GM19193 (cell line): Measurements from ENCODE around the gene KCNV2.

Experiments used
- POLR2A ChIP-seq: IDR thresholded peaks from 4 replicates; pipeline ENCODE4 v1.6.1; 2011; ENCODE audit not compliant: insufficient read depth, insufficient read length; ENCODE audit errors: extremely low read depth

The KCNV2 gene

DNA sequence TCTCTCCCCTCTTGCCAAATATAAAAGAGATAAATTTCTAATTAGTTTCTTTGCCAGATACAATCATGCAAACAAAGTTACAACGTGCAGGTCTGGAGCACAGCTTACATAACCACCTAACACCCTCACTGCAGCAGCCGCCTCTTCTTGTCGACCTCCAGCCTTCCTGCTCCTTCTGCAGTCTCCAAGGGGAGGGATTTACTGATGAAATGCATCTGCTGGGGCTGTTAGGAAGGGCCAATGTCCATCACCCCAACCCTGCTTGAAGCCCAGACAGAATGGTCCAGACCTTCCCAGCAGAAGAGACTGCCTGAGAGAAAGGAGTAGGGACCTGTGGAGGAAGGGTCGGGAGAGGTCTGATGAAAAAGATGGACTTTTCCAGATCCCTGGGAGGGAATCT, 15.2 kb downstream of the KCNV2 start:
- no peak for TF ChIP-seq POLR2A

DNA sequence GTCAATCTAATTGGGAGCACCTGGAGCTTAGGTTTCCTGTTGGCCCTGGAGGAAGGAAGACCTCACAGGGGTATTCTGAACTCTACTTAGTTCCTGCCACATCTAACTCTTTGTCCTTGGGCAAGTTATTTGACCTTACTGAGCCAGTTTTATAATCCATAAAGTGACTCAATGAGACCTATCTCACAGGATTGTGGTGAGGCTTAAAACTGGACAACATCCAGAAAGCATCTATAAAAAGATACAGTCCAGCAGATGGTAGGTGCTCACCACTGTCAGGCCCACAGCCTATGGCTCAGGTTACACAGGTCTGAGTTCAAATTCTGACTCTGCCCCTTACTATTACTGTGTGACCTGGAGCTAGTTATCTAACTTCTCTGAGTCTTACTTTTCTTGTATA, 23.3 kb downstream of the KCNV2 start:
- no peak for TF ChIP-seq POLR2A

- TF ChIP-seq POLR2A: no peak
Measured at GRCh38 chr9:2741441-2742158, 24.3 kb downstream of the KCNV2 start.

DNA sequence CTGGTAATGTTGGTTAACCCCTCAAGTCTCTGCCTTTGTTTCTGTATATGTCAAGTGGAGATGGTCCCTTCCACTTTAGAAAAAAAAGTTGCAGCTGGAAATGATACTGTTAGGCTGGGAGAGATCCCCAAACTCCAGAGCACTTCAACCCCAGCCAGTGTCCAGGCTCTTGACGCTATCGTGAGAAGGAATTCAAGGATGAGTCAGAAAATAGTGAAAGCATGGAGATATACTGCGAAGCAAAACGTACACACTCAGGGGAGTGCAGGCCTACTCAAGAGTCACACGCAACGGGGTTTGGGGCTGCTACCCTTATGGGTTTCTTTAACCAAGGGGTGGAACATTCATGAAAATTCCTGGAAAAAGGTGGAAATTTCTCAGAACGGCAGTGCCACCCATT, 24.9 kb downstream of the KCNV2 start:
- TF ChIP-seq POLR2A: no peak

DNA sequence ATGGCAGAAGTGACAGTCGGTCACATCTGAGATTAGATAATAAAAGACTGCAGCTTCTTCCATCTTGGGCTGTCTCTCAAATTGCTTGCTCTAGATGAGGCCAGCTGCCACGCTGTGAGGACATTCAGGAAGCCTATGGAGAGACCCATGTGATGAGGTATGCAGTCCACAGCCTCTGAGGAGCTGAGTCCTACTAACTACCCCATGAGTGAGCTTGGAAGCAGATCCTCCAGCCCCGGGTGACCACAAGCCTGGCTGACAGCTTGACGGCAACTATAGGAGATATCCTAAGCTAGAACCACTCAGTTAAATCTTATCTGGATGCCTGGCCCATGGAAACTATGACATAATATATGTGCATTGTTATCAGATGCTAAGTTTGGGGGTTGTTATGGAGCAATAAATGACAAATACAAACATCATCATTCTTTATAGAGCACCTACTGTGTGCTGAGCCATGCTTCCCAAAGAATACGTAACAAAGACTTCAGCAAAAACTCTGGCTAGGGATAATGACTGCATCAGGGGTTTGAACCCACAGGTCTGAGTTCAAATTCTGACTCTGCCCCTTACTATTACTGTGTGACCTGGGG, 26.7 kb downstream of the KCNV2 start:
- no peak for TF ChIP-seq POLR2A

DNA sequence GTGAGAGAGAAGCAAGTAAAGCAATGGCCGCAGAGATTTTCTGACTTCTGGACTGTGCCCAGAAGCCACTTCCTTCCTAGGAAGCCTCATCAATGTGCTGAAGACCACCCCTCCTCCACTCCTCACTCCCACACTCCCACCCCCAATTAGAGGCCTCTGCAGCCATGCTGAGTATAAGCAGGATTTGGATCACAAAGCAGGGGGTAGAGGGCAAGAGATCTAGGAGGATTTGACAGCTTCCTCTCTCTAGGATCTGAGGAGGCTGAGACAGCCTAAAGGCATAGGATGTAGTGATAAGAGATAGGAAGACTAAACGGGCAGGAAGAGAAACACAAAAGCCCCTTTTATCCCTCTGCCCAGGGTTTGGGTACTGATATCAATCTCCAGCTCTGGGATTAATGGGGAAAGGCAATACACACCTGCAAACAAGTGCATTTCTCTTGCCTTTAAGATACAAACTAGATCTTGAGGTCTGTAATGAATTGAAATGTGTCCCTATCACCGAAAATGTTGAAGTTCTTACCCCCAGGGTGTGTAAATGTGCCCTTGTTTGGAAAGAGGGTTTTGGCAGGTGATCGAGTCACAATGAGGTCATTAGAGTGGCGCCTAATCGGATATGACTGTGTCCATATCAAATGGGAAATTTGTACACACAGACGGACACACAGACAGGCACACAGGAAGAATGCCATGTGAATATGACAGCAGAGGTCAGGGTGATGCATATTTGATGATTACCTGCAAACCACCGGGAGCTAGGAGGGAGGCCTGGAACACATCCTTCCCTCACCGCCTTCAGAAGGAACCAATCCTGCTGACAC, 28.5 kb downstream of the KCNV2 start:
- no peak for TF ChIP-seq POLR2A

DNA sequence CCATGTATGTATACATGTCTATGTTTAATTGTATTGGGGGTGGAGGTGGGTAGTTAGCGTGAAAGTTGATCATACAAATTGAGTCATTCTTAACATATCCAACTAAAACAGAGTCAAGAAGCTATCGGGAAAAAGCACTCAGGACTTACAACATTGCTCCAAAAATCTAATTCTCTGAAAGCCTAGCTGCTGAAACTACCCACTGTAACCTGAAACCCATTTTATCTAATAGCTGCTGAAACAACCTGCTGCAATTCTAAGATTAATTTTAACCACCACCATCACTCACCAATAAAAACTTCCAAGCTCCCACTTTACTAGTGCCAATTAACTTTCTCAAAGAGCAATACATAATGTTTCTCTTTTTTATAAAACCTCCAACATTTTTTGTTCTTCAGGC, 32.2 kb downstream of the KCNV2 start:
- no peak for TF ChIP-seq POLR2A

DNA sequence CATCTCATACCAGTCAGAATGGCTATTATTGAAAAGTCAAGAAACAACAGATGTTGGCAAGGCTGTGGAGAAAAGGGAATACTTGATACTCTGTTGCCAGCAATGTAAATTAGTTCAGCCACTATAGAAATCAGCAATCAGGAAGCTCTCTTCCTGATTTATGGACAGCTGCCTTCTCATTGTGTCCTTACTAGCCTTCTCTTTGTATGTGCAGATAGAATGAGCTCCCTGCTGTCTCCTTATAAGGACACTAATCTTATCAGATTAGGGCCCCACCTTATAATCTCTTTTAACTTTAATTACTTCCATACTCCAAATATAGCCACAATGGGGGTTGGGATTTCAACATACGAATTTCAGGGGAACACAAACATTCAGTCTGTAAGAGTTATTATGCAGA, 38.0 kb downstream of the KCNV2 start:
- no peak for TF ChIP-seq POLR2A

- TF ChIP-seq POLR2A: no peak
Measured at GRCh38 chr9:2758162-2758897, 41.0 kb downstream of the KCNV2 start.

DNA sequence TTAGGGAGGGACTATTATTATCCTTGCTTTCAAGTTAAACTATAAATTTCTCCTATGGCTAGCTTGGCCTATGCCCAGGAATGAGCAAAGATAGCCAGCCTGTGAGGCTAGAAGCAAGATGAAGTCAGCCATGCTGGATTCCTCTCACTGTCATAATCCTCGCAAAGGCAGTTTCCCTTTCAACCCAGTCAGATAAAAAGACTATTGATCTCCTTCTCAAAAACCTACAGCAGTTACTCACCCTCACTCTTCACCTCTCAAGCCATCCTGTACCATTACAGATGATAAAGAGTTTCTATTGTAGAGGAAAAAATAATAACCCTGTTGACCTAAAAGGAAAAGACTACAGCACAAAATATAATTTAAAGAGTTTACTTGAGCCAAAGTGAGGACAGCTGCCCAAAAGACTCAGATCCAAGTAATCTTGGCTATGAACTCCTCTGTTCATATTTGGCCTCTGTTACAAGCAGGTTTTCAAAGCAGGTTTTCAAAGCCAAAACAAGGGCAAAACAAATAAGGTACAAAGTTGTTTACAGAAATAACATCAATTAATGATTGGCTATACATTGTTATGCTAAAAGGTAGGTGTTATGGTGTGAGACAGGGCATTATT, 41.7 kb downstream of the KCNV2 start:
- TF ChIP-seq POLR2A: no peak

DNA sequence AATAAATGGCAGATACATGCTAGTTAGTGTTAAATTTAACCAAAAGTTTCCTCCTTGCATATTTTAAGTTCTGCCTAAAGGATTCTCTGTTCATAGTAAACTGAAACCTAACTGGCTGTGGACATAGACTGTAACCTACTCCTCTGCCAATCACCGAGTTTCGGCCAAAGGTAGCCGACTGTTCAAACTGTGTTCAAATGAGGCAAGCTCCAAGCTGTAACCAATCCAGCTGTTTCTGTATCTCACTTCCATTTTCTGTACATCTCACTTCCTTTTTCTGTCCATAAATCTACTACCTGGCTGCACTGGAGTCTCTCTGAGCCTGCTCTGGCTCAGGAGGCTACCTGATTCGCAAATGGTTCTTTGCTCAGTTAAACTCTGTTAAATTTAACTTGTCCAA, 44.1 kb downstream of the KCNV2 start:
- TF ChIP-seq POLR2A: no peak

- TF ChIP-seq POLR2A: no peak
Measured at GRCh38 chr9:2764353-2764752, 47.0 kb downstream of the KCNV2 start.

DNA sequence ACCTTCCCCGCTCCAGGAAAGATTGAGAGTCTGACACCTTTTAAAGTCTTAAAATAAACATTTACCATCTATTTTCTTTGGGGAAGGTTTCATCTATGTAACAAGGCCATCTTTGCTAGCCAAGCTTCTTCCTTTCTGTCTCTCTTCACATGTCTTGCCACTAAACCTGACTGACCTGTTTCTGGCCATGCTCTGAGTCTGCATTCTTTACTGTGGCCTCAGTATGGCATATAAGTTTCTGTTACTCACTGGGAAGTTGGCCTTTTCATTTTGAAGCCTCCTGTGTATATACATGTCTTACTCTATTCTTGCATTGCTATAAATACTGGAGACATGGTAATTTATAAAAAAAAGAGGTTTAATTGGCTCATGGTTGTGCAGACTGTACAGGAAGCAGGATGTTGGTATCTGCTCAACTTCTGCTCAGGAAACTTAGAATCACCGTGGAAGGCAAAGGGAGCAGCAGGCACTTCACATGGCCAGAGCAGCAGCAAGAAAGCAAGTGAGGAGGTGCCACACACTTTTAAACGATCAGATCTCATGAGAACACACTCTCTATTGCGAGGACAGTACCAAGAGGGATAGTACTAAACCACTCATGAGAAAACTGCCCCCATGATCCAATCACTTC, 48.1 kb downstream of the KCNV2 start:
- no peak for TF ChIP-seq POLR2A
